Thyroid gland (tissue), 4 donors: ENCODE results near the gene GPC1. TPM values are rescaled to one million over a fixed set of nuclear protein-coding genes. Genes with fewer than 3 reads are reported as not detected.

ENCODE experiments used
- DNase-seq, 2 donors: peaks; one replicate each; pipeline ENCODE4 v3.0.0-alpha.2; 2019
- H3K27ac ChIP-seq, 3 donors: fragments of 200-600 bp; sonication (generic); 1 replicate in 2 of 3; 2 replicates in 1 of 3; pipeline ENCODE4 v1.5.1; 2016 to 2019; ENCODE audit warnings: mild to moderate bottlenecking in 1 of 3, moderate library complexity in 1 of 3
- H3K27me3 ChIP-seq: fragments of 200-600 bp; sonication (generic); one replicate; pipeline ENCODE4 v1.5.1; 2019
- H3K36me3 ChIP-seq, 2 donors: fragments of 200-600 bp; sonication (generic); one replicate each; pipeline ENCODE4 v1.5.1; 2016 to 2019
- H3K4me1 ChIP-seq, 2 donors: fragments of 200-600 bp; sonication (generic); one replicate each; pipeline ENCODE4 v1.5.1; 2017 to 2019
- H3K4me3 ChIP-seq, 3 donors: fragments of 200-600 bp; sonication (generic); replicated peaks in 1 of 3; 1 replicate in 2 of 3; 2 replicates in 1 of 3; pipeline ENCODE4 v1.5.1; 2016; ENCODE audit warnings: mild to moderate bottlenecking in 1 of 3
- H3K9me3 ChIP-seq: fragments of 200-600 bp; sonication (generic); one replicate; pipeline ENCODE4 v1.5.1; 2017
- POLR2A ChIP-seq, 2 donors: fragments of 450-650 bp; IDR thresholded peaks; one replicate each; pipeline ENCODE4 v1.6.1; 2017; ENCODE audit warnings: antibody characterized with exemption in 2 of 2, mild to moderate bottlenecking in 2 of 2, moderate library complexity in 1 of 2
- WGBS, 2 donors: methylation state at CpG; one replicate each; pipeline ENCODE4 v1.1.5; 2017; 5-methylcytosine and 5-hydroxymethylcytosine counted together
- intact Hi-C: fragments of 100-400 bp; cut with DNase I; formaldehyde crosslinking; loops from one replicate; pipeline ENCODE4 v1.15.1; 2023
- total RNA-seq, 4 donors: library from RNA; depleted of rRNA; stranded (reverse); fragments of >200 nt; gene quantifications; one replicate each; pipeline ENCODE4 v1.2.3, GENCODE V29; 2016
- TF ChIP-seq, protein P1 (sequence below), 6 experiments: fragments of 200-600 bp in 3 of 6; fragments of 450-650 bp in 3 of 6; sonication (generic) in 3 of 6; IDR thresholded peaks; one replicate each; pipeline ENCODE4 v1.5.1; 2016 to 2019; ENCODE audit warnings: antibody characterized with exemption in 6 of 6, mild to moderate bottlenecking in 2 of 6, inconsistent platforms in 1 of 6, moderate library complexity in 1 of 6

Gene GPC1
- total RNA-seq, 4 donors from 2014 or later, result 14.1 to 35.5 (median 26.8) TPM

DNA sequence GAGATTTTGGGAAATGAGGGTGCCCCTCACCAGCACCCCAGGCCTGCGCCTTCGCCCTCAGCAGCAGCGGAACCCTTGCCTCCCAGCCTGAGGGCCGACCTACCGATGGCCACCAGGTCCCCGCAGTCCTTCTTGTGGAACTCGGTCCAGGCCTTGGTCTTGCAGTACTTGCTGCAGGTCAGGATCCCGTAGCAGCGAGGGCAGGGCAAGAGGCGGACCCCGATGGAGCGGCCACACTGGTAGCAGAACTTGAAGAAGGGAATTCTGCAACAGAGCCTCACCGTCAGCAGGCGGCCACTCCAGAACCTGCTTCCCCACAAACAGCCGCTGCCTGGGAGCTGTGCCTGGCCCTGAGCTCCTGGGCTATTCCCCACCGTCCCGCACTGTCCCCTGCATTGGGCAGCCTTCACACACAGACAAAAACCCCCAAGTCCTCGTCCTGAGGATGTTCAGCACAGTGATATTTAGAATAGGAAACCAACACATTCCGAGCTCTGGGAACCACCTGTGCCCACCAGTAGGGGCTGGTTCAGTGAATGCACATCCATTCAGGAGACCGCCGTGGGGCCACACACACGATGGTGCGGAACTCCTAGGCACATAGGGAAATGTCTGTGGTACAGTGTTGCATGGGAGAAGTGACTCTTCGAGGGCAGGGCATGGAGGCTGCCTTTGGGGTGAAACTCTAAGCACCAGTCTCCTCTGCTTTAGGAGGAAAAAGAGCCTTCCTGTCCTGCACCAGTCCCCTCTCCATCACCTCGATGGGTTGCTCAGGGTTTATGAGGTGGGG, 45.6 kb downstream of the GPC1 start:
- Histone ChIP-seq H3K9me3 (no peaks in the 10 kb centered on the region), H3K27ac (no peak overlapping the region), H3K27me3 (no peaks in the 10 kb centered on the region), H3K4me1 (no peaks in the 10 kb centered on the region), H3K4me3 (no peak overlapping the region), H3K36me3 (no peaks in the 10 kb centered on the region)
- intact Hi-C loops, result no loop called here
- TF ChIP-seq, protein P1, sequence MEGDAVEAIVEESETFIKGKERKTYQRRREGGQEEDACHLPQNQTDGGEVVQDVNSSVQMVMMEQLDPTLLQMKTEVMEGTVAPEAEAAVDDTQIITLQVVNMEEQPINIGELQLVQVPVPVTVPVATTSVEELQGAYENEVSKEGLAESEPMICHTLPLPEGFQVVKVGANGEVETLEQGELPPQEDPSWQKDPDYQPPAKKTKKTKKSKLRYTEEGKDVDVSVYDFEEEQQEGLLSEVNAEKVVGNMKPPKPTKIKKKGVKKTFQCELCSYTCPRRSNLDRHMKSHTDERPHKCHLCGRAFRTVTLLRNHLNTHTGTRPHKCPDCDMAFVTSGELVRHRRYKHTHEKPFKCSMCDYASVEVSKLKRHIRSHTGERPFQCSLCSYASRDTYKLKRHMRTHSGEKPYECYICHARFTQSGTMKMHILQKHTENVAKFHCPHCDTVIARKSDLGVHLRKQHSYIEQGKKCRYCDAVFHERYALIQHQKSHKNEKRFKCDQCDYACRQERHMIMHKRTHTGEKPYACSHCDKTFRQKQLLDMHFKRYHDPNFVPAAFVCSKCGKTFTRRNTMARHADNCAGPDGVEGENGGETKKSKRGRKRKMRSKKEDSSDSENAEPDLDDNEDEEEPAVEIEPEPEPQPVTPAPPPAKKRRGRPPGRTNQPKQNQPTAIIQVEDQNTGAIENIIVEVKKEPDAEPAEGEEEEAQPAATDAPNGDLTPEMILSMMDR (IDR thresholded peaks at IDR 0.05), result no peak
- no peak for TF ChIP-seq POLR2A (IDR thresholded peaks at IDR 0.05)
- 91 to 96% methylated on average over 2 to 25 of the region's 25 CpGs for WGBS, 2 donors
- no peak for DNase-seq

DNA sequence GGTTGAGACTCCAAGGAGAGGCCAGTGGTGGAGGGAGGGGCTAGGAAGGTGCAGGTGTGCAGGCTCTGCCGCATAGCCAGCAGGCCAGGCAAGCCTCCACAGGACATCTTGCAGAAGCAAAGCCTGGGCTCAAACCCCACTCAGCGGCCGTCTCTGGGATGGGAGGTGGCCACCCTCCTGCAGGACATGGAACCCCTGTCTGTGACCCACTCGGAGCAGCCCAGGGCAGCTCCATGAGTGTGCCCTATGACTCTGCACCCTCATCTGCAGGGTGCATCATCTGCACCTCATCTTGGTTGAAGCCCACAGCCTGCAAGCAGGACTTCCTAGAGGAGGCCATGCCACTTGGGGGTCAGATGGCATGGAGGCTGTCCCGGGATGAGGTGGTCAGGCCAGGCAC, 46.3 kb downstream of the GPC1 start:
- Histone ChIP-seq H3K27ac (no peak overlapping the region), H3K9me3 (no peaks in the 10 kb centered on the region), H3K36me3 (no peaks in the 10 kb centered on the region), H3K4me1 (no peaks in the 10 kb centered on the region), H3K27me3 (no peaks in the 10 kb centered on the region), H3K4me3 (no peak overlapping the region)
- no peak for DNase-seq
- 87 to 100% methylated on average over 1 to 3 of the region's 5 CpGs for WGBS, 2 donors
- intact Hi-C loops, result no loop called here
- TF ChIP-seq, protein P1 (IDR thresholded peaks at IDR 0.05), result no peak
- no peak for TF ChIP-seq POLR2A (IDR thresholded peaks at IDR 0.05)

DNA sequence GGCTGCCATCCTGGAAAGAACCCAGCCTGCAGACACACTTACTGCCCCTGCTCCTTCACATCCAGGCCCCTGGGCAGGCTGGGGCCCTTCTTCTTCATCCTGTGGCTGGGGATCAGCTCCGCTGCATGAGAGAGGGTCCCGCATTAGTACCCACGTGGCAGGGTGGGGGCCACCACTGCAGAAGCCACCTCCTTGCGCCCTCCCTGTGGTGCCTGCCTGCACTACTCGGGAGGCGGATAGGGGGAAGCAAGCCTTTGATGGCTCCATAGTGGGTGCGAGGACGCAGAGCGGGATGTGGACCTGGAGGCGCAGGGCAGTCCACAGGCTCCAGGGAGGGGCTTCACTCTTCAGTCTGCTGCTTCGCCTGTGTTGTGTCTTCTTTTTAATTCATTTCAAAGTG, 46.7 kb downstream of the GPC1 start:
- WGBS, 2 donors, result 89 to 92% methylated on average over 8 to 11 of the region's 11 CpGs
- Histone ChIP-seq H3K9me3 (no peaks in the 10 kb centered on the region), H3K27ac (no peak overlapping the region), H3K27me3 (no peaks in the 10 kb centered on the region), H3K4me3 (no peak overlapping the region), H3K36me3 (no peaks in the 10 kb centered on the region), H3K4me1 (no peaks in the 10 kb centered on the region)
- DNase-seq, result no peak
- intact Hi-C loops, result no loop called here
- TF ChIP-seq POLR2A (IDR thresholded peaks at IDR 0.05), result no peak
- TF ChIP-seq, protein P1 (IDR thresholded peaks at IDR 0.05), result no peak

- Histone ChIP-seq H3K27ac (no peak overlapping the region), H3K4me1 (no peaks in the 10 kb centered on the region), H3K9me3 (no peaks in the 10 kb centered on the region), H3K27me3 (no peaks in the 10 kb centered on the region), H3K36me3 (peaks cover 0 to 2% of the 10 kb centered on the region in 2 donors), H3K4me3 (no peak overlapping the region)
- no peak for DNase-seq
- intact Hi-C loops, result no loop called here
- 81 to 86% methylated on average over 2 of the region's 2 CpGs for WGBS, 2 donors
- TF ChIP-seq, protein P1 (IDR thresholded peaks at IDR 0.05), result no peak
- TF ChIP-seq POLR2A (IDR thresholded peaks at IDR 0.05), result no peak
Observed at GRCh38 chr2:240491483-240491882, 56.0 kb downstream of the GPC1 start.

DNA sequence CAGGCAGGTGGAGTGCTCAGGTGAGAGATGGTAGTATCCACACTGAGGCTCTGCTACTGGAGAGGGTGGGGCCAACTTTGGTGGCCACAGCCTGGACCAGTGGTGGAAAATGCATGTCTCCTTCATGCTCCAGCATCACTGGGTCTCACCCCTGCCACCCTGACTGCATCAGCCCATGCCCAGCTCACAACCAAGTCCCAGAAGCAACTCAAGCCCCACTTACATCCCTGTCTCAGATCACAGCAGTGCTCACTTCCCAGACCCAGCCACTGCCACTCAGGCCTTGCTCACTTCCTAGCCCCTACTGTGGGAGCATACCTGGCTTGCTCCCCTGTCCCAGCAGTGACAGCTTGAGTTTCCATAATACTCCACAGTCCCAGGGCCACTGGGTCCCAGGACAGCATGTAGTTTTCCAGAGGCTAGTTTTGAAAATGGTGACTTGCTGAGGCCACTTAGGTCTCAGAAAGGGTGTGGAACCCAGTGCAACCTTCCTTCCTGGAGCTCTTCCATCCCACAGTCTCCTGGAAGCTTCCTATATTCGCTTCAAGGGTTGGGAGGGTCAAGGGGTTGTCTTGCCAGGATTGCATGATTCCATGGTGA, 58.8 kb downstream of the GPC1 start:
- Histone ChIP-seq H3K4me1 (no peaks in the 10 kb centered on the region), H3K27me3 (no peaks in the 10 kb centered on the region), H3K4me3 (no peak overlapping the region), H3K36me3 (peaks cover 0 to 3% of the 10 kb centered on the region in 2 donors), H3K9me3 (no peaks in the 10 kb centered on the region), H3K27ac (no peak overlapping the region)
- intact Hi-C loops, result no loop called here
- TF ChIP-seq, protein P1 (IDR thresholded peaks at IDR 0.05), result no peak
- no peak for TF ChIP-seq POLR2A (IDR thresholded peaks at IDR 0.05)
- DNase-seq, result no peak
- WGBS, 2 donors, result 81 to 100% methylated on average over 1 of the region's 1 CpG
